Measurements from ENCODE around the gene ZNF554. TPM values are rescaled to one million over a fixed set of nuclear protein-coding genes. Genes with fewer than 3 reads are reported as not detected.

ZNF554 gene
- polyA plus RNA-seq, 1 of the 3 experiments (the other 2 are of a cell fraction) = 1.7 TPM

GRCh38 chr19:2785244-2785997 is 34.2 kb upstream of the ZNF554 start, which contains the start of gene THOP1 (continued):
- TF ChIP-seq FOSL2 (IDR thresholded peaks at IDR 0.05; ENCODE audit: borderline replicate concordance, low read depth) (no peak), REST (IDR thresholded peaks at IDR 0.05; ENCODE audit: low read depth, low read length) (no peak), TEAD4 (IDR thresholded peaks at IDR 0.05; ENCODE audit: borderline replicate concordance, insufficient read depth) (no peak), SMC3 (IDR thresholded peaks at IDR 0.05; ENCODE audit: low read depth, low read length) (no peak), GATA2 (CRISPR knock-in tag; IDR thresholded peaks at IDR 0.05) (no peak), YY1 (IDR thresholded peaks at IDR 0.05; ENCODE audit: low read depth) (no peak), FOXM1 (IDR thresholded peaks at IDR 0.05; ENCODE audit: low read depth) (no peak), CHD2 (IDR thresholded peaks at IDR 0.05; ENCODE audit: low read length, partially characterized antibody) (no peak)

GRCh38 chr19:2787115-2787514 is 32.6 kb upstream of the ZNF554 start:
- Histone ChIP-seq H3K4me1 (ENCODE audit: control insufficient read depth in 1 of 2, insufficient read depth in 2 of 2, low read depth in 1 of 2, low read length in 1 of 2) (peaks cover 0 to 15% of the 10 kb centered on the region in 2 experiments; a peak in 2 of 4 replicates), H3K9me3 (no peaks in the 10 kb centered on the region), H3K9ac (no peak overlapping the region), H3K79me2 (ENCODE audit: insufficient read depth) (peaks cover 59% of the 10 kb centered on the region), H3K9me2 (no peaks in the 10 kb centered on the region), H3F3A (replicated peaks; ENCODE audit: insufficient read depth) (peaks cover 12% of the 10 kb centered on the region), H3K36me3 (replicated peaks in 1 of 2; ENCODE audit: control insufficient read depth in 1 of 2, insufficient read depth in 2 of 2, low read length in 1 of 2) (peaks cover 0 to 16% of the 10 kb centered on the region in 2 experiments), H4K20me1 (ENCODE audit: insufficient read depth) (0 out of 2 replicates have a peak, but pooled peaks cover under 1% of the 10 kb centered on the region), H2AFZ (ENCODE audit: low read depth) (no peak overlapping the region), H3K4me3 (ENCODE audit: low read depth in 2 of 2, low read length in 1 of 2) (no peak overlapping the region), H3K4me2 (no peak overlapping the region), H3K27me3 (ENCODE audit: insufficient read depth) (no peaks in the 10 kb centered on the region), H3K27ac (ENCODE audit: low read depth in 2 of 2, low read length in 1 of 2) (no peak overlapping the region)
- POLR2A ChIA-PET = interaction anchor here (1.1 kb wide), 1 partner anchor 16 kb away, joined by 3 read pairs; no protein-coding TSS in a partner anchor
- 96% methylated on average over 8 of the region's 8 CpGs for WGBS (ENCODE audit: low lambda C conversion rate)
- DNase-seq = no peak
- no peak for TF ChIP-seq RFX5 (IDR thresholded peaks at IDR 0.05; ENCODE audit: low read length)
- no peak for TF ChIP-seq IRF3 (IDR thresholded peaks at IDR 0.05; ENCODE audit: low read depth, low read length)
- TF ChIP-seq EZH2phosphoT487 (IDR thresholded peaks at IDR 0.05; ENCODE audit: borderline replicate concordance, low read depth) = no peak
- no peak for TF ChIP-seq GABPA (IDR thresholded peaks at IDR 0.05; ENCODE audit: low read depth)
- TF ChIP-seq MAX (IDR thresholded peaks at IDR 0.05; ENCODE audit: low read depth) = no peak
- TF ChIP-seq FOSL2 (IDR thresholded peaks at IDR 0.05; ENCODE audit: borderline replicate concordance, low read depth) = no peak
- no peak for TF ChIP-seq TEAD4 (IDR thresholded peaks at IDR 0.05; ENCODE audit: borderline replicate concordance, insufficient read depth)
- no peak for TF ChIP-seq SMC3 (IDR thresholded peaks at IDR 0.05; ENCODE audit: low read depth, low read length)
- no peak for TF ChIP-seq ZBTB33 (IDR thresholded peaks at IDR 0.05; ENCODE audit: borderline replicate concordance, low read depth)
- CTCF ChIA-PET = interaction anchor here (1.6 to 3.4 kb wide), 2 partner anchors 32 to 38 kb away, joined by 5 to 13 read pairs; partner anchors contain the start of gene ZNF554
